Mesendoderm (in vitro differentiated cells): Measurements from ENCODE around the gene TSKU.
"Not testable (repeated sequence)": the region's sequence is repeated elsewhere in the genome, so short reads cannot be mapped to it uniquely, and the experiment has no call there.

Experiments used
- DNase-seq: peaks from one replicate; pipeline ENCODE4 v3.0.0; 2013
- H2AK5ac ChIP-seq: 2 replicates; pipeline ENCODE4 v1.6.1; 2013; ENCODE audit warnings: low read length, inconsistent platforms
- H2BK120ac ChIP-seq: 2 replicates; pipeline ENCODE4 v1.6.1; 2013; ENCODE audit warnings: low read depth, mild to moderate bottlenecking, low read length, moderate library complexity, mixed read lengths
- H2BK15ac ChIP-seq: replicated peaks from 2 replicates; pipeline ENCODE4 v1.6.1; 2013; ENCODE audit warnings: low read depth, mild to moderate bottlenecking, moderate library complexity
- H2BK5ac ChIP-seq: 2 replicates; pipeline ENCODE4 v1.6.1; 2013; ENCODE audit warnings: low read length, inconsistent platforms
- H3K18ac ChIP-seq: 2 replicates; pipeline ENCODE4 v1.6.1; 2013; ENCODE audit warnings: mild to moderate bottlenecking, low read length, mixed read lengths
- H3K23ac ChIP-seq: one replicate; pipeline ENCODE4 v1.6.1; 2013; ENCODE audit warnings: low read length
- H3K27ac ChIP-seq: 2 replicates; pipeline ENCODE4 v1.5.1; 2013; ENCODE audit warnings: low read depth, mild to moderate bottlenecking, inconsistent platforms, low read length, moderate library complexity
- H3K27me3 ChIP-seq: 2 replicates; pipeline ENCODE4 v1.6.1; 2013; ENCODE audit warnings: low read length, control low read depth, mild to moderate bottlenecking, inconsistent platforms; ENCODE audit not compliant: insufficient read depth, poor library complexity
- H3K36me3 ChIP-seq: 2 replicates; pipeline ENCODE4 v1.6.1; 2013; ENCODE audit warnings: low read length, inconsistent platforms; ENCODE audit not compliant: control insufficient read depth, insufficient read depth
- H3K4ac ChIP-seq: one replicate; pipeline ENCODE4 v1.6.1; 2013; ENCODE audit warnings: low read depth, mild to moderate bottlenecking, low read length, moderate library complexity
- H3K4me1 ChIP-seq: 2 replicates; pipeline ENCODE4 v1.6.1; 2013; ENCODE audit warnings: low read depth, low read length, inconsistent platforms; ENCODE audit not compliant: control insufficient read depth
- H3K4me2 ChIP-seq: 2 replicates; pipeline ENCODE4 v1.6.1; 2013; ENCODE audit warnings: low read length
- H3K4me3 ChIP-seq: 2 replicates; pipeline ENCODE4 v1.5.1; 2013; ENCODE audit warnings: mild to moderate bottlenecking, low read length
- H3K56ac ChIP-seq: one replicate; pipeline ENCODE4 v1.6.1; 2013; ENCODE audit warnings: low read length
- H3K79me1 ChIP-seq: 2 replicates; pipeline ENCODE4 v1.6.1; 2013; ENCODE audit warnings: low read length, inconsistent platforms
- H3K79me2 ChIP-seq: 2 replicates; pipeline ENCODE4 v1.6.1; 2013; ENCODE audit warnings: mild to moderate bottlenecking, low read length; ENCODE audit not compliant: control insufficient read depth, insufficient read depth
- H3K9ac ChIP-seq: 2 replicates; pipeline ENCODE4 v1.6.1; 2013; ENCODE audit warnings: low read length, inconsistent platforms
- H4K5ac ChIP-seq: one replicate; pipeline ENCODE4 v1.6.1; 2013; ENCODE audit warnings: low read length
- H4K8ac ChIP-seq: one replicate; pipeline ENCODE4 v1.6.1; 2013; ENCODE audit warnings: low read depth, mild to moderate bottlenecking, control low read depth, low read length, moderate library complexity
- WGBS: extraction: QIAGEN DNeasy Blood & Tissue Kit; methylation state at CpG from one replicate; pipeline ENCODE4 v1.1.7; 2013; ENCODE audit warnings: low lambda C conversion rate, missing lambda C conversion rate; ENCODE audit not compliant: insufficient coverage; ENCODE audit errors: extremely low coverage; 5-methylcytosine and 5-hydroxymethylcytosine counted together

TSKU gene

GRCh38 chr11:76825726-76826396 is 42.7 kb downstream of the TSKU start:
- H3K23ac ChIP-seq = no peak overlapping the region
- H3K4me2 ChIP-seq = no peak overlapping the region

GRCh38 chr11:76826508-76826907 is 43.4 kb downstream of the TSKU start:
- not testable (repeated sequence) for H2AK5ac ChIP-seq, H2BK15ac ChIP-seq, H4K5ac ChIP-seq, H3K4me1 ChIP-seq, H3K23ac ChIP-seq, H3K4ac ChIP-seq, H2BK120ac ChIP-seq, H3K4me3 ChIP-seq, H3K36me3 ChIP-seq, H3K27me3 ChIP-seq, H3K27ac ChIP-seq, H3K79me1 ChIP-seq, DNase-seq, H3K18ac ChIP-seq, H3K79me2 ChIP-seq, H2BK5ac ChIP-seq, H4K8ac ChIP-seq, H3K4me2 ChIP-seq, H3K9ac ChIP-seq, H3K56ac ChIP-seq
- no CpG with 5 or more reads among the region's 3 CpGs for WGBS

More at GRCh38 chr11:76825726-76826396, 42.7 kb downstream of the TSKU start:
- H4K8ac ChIP-seq = no peak overlapping the region
- no peak overlapping the region for H3K9ac ChIP-seq
- H2AK5ac ChIP-seq = no peak overlapping the region
- DNase-seq = no peak
- H3K56ac ChIP-seq = no peak overlapping the region
- H2BK120ac ChIP-seq = no peak overlapping the region
- H3K18ac ChIP-seq = no peak overlapping the region
- no peaks in the 10 kb centered on the region for H3K79me2 ChIP-seq
- no peak overlapping the region for H2BK15ac ChIP-seq
- H3K4ac ChIP-seq = no peak overlapping the region
- no CpG with 5 or more reads among the region's 1 CpG for WGBS
- no peaks in the 10 kb centered on the region for H3K36me3 ChIP-seq
- no peaks in the 10 kb centered on the region for H3K79me1 ChIP-seq
- no peak overlapping the region for H3K4me3 ChIP-seq
- peaks cover 5% of the 10 kb centered on the region for H3K4me1 ChIP-seq
- no peak overlapping the region for H3K27ac ChIP-seq
- H4K5ac ChIP-seq = no peak overlapping the region
- no peaks in the 10 kb centered on the region for H3K27me3 ChIP-seq
- no peak overlapping the region for H2BK5ac ChIP-seq

GRCh38 chr11:76827005-76827404 is 43.8 kb downstream of the TSKU start:
- not testable (repeated sequence) for H3K4me3 ChIP-seq, H3K36me3 ChIP-seq, H2BK5ac ChIP-seq, H2BK120ac ChIP-seq, H3K56ac ChIP-seq, H4K5ac ChIP-seq, H2AK5ac ChIP-seq, H3K79me2 ChIP-seq, H3K23ac ChIP-seq, H3K4ac ChIP-seq, H3K27ac ChIP-seq, H3K4me1 ChIP-seq, H3K79me1 ChIP-seq, H2BK15ac ChIP-seq, H3K18ac ChIP-seq, H3K4me2 ChIP-seq, H3K27me3 ChIP-seq, H3K9ac ChIP-seq, DNase-seq, H4K8ac ChIP-seq

GRCh38 chr11:76830639-76831327 is 47.6 kb downstream of the TSKU start:
- peak; percentile 46 for DNase-seq

GRCh38 chr11:76831686-76832310 is 48.6 kb downstream of the TSKU start:
- no peak overlapping the region for H3K27ac ChIP-seq
- H3K79me1 ChIP-seq = no peaks in the 10 kb centered on the region
- H2BK15ac ChIP-seq = no peak overlapping the region
- no peak overlapping the region for H2BK120ac ChIP-seq
- H3K36me3 ChIP-seq = no peaks in the 10 kb centered on the region
- H4K8ac ChIP-seq = no peak overlapping the region
- H4K5ac ChIP-seq = no peak overlapping the region
- no peak overlapping the region for H3K18ac ChIP-seq
- no peak overlapping the region for H2AK5ac ChIP-seq
- no peak overlapping the region for H3K23ac ChIP-seq
- DNase-seq = no peak
- no peak overlapping the region for H3K56ac ChIP-seq
- no peak overlapping the region for H3K4ac ChIP-seq
- no peak overlapping the region for H3K4me3 ChIP-seq
- peaks cover 3% of the 10 kb centered on the region for H3K4me1 ChIP-seq
- no peak overlapping the region for H3K4me2 ChIP-seq
- H3K79me2 ChIP-seq = no peaks in the 10 kb centered on the region
- no peak overlapping the region for H3K9ac ChIP-seq
- WGBS = no CpG with 5 or more reads among the region's 4 CpGs
- H2BK5ac ChIP-seq = no peak overlapping the region
- no peaks in the 10 kb centered on the region for H3K27me3 ChIP-seq

More at GRCh38 chr11:76830639-76831327, 47.6 kb downstream of the TSKU start:
- no peaks in the 10 kb centered on the region for H3K36me3 ChIP-seq
- H2BK15ac ChIP-seq = no peak overlapping the region
- no peaks in the 10 kb centered on the region for H3K79me1 ChIP-seq
- no peak overlapping the region for H4K8ac ChIP-seq
- no peak overlapping the region for H2BK120ac ChIP-seq
- H3K9ac ChIP-seq = no peak overlapping the region
- H3K27me3 ChIP-seq = no peaks in the 10 kb centered on the region
- WGBS = no CpG with 5 or more reads among the region's 9 CpGs
- H3K4me2 ChIP-seq = no peak overlapping the region
- no peak overlapping the region for H3K4me3 ChIP-seq
- H3K27ac ChIP-seq = no peak overlapping the region
- H3K79me2 ChIP-seq = no peaks in the 10 kb centered on the region
- H2AK5ac ChIP-seq = no peak overlapping the region
- H3K4ac ChIP-seq = no peak overlapping the region
- no peak overlapping the region for H4K5ac ChIP-seq
- no peak overlapping the region for H2BK5ac ChIP-seq
- H3K4me1 ChIP-seq = peaks cover 3% of the 10 kb centered on the region
- H3K18ac ChIP-seq = no peak overlapping the region
- H3K23ac ChIP-seq = no peak overlapping the region
- H3K56ac ChIP-seq = peak overlapping the region; percentile 34
